Measurements from ENCODE around the gene TCTA. TPM values are rescaled to one million over a fixed set of nuclear protein-coding genes. Genes with fewer than 3 reads are reported as not detected.

The TCTA gene
- total RNA-seq, 1 experiment from 2014 or later = 17.2 TPM

DNA sequence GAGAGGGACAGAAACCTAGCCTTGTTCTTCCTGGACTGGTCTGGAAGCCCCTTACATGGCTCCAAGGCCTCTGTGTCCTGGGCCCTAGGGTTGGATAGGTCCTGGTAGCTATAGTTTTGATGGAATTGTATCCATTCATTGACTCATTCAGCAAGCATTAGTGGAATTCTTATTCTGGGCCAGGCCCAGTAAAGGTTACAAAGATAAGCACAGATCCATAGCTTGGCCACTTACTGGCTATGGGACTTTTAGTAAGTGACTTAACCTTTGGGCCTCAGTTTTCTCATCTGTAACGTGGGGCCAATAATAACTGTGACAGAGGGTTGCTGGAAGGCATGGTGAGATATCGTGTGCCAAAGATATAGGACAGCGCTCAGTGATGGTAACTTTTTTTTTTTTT is 44.2 kb downstream of the TCTA start:
- Mint-ChIP-seq H3K9me3 (ENCODE audit: unreplicated experiment) (no peaks in the 10 kb centered on the region), H3K4me3 (ENCODE audit: unreplicated experiment) (no peak overlapping the region), H3K27ac (ENCODE audit: low read depth, unreplicated experiment) (no peak overlapping the region), H3K27me3 (ENCODE audit: insufficient read depth, unreplicated experiment) (no peaks in the 10 kb centered on the region), H3K36me3 (ENCODE audit: insufficient read depth, unreplicated experiment) (no peaks in the 10 kb centered on the region), H3K4me1 (ENCODE audit: insufficient read depth, unreplicated experiment) (peaks cover 15% of the 10 kb centered on the region)
- intact Hi-C loops (cut with micrococcal nuclease) = no loop called here
- POLR2A ChIA-PET = no interaction called here
- BruUV-seq (replicated peaks) = no TSS peak
- TF ChIP-seq, protein P1, sequence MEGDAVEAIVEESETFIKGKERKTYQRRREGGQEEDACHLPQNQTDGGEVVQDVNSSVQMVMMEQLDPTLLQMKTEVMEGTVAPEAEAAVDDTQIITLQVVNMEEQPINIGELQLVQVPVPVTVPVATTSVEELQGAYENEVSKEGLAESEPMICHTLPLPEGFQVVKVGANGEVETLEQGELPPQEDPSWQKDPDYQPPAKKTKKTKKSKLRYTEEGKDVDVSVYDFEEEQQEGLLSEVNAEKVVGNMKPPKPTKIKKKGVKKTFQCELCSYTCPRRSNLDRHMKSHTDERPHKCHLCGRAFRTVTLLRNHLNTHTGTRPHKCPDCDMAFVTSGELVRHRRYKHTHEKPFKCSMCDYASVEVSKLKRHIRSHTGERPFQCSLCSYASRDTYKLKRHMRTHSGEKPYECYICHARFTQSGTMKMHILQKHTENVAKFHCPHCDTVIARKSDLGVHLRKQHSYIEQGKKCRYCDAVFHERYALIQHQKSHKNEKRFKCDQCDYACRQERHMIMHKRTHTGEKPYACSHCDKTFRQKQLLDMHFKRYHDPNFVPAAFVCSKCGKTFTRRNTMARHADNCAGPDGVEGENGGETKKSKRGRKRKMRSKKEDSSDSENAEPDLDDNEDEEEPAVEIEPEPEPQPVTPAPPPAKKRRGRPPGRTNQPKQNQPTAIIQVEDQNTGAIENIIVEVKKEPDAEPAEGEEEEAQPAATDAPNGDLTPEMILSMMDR (IDR thresholded peaks at IDR 0.05; ENCODE audit: unreplicated experiment) = no peak
- CTCF ChIA-PET = interaction anchor here (0.6 to 1.7 kb wide), 3 partner anchors 19 to 384 kb away, joined by 3 to 4 read pairs (median 3); no protein-coding TSS in a partner anchor
- no peak for DNase-seq (ENCODE audit: unreplicated experiment)

DNA sequence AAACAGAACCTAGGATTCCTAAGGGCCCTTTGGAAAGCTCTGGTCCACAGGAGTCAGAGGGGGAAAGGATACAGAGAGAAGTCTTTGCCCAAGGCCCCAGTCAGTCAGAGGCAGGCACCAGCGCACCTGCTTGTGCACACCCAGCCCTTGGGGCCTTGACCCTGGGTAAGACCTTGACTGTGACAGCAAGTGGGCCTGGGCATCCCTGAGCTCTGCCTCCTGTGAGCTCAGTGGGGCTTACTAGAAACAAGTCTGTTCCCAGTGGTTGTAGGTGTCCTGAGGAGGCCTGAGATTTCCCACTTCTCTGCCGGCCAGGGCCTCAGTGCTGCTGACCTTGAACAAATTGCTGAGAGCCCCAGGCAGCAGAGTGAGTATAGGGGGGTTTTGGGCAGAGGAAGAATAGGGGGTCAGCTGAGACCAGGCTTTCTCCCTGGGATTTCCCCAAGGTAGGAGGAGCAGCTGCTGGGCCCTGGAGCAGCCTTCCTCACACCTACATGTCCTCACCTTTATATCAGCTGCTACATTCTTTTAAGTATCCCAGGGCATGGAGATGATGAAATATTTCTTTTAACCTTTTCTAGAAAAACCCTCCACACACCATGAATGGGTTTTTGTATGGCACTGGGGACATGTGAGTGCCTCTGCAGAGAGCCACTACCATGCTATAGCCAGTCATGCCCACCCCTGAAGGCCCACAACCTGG is 48.1 kb downstream of the TCTA start:
- Mint-ChIP-seq H3K4me1 (ENCODE audit: insufficient read depth, unreplicated experiment) (peaks cover 22% of the 10 kb centered on the region), H3K27me3 (ENCODE audit: insufficient read depth, unreplicated experiment) (no peaks in the 10 kb centered on the region), H3K9me3 (ENCODE audit: unreplicated experiment) (no peaks in the 10 kb centered on the region), H3K27ac (ENCODE audit: low read depth, unreplicated experiment) (no peak overlapping the region), H3K4me3 (ENCODE audit: unreplicated experiment) (no peak overlapping the region), H3K36me3 (ENCODE audit: insufficient read depth, unreplicated experiment) (no peaks in the 10 kb centered on the region)
- DNase-seq (ENCODE audit: unreplicated experiment) = no peak
- POLR2A ChIA-PET = interaction anchor here (0.7 to 4.5 kb wide), 5 partner anchors 10 to 438 kb away, joined by 3 to 28 read pairs (median 3); partner anchors contain the start of genes DAG1 and NDUFAF3
- no TSS peak for BruUV-seq (replicated peaks)
- CTCF ChIA-PET = interaction anchor here (1.4 to 2.3 kb wide), 2 partner anchors 11 to 211 kb away, joined by 4 to 16 read pairs; no protein-coding TSS in a partner anchor
- intact Hi-C loops (cut with micrococcal nuclease) = no loop called here
- TF ChIP-seq, protein P1 (IDR thresholded peaks at IDR 0.05; ENCODE audit: unreplicated experiment) = no peak

DNA sequence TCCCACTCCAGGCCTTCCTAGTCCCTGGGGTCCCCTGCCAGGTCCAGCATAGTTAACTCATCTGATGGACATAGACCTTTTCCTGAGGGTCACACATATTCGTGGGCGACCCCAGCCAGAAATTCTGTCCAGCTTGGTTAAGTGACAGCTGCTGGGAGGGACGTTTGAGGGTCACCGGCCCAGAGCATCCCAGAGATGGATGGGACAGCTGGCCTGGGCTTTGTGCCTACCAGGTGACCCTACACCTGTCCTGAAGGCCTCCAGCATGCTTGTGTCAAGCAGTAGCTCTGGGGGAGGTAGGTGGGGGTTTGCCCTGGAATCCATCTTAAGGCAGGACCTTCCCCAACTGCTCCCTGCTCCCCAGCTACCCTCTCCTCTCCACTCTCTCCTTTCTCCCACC is 48.7 kb downstream of the TCTA start:
- no peaks in the 10 kb centered on the region for H3K27me3 Mint-ChIP-seq (ENCODE audit: insufficient read depth, unreplicated experiment)
- CTCF ChIA-PET = interaction anchor here (1.4 to 2.3 kb wide), 2 partner anchors 11 to 211 kb away, joined by 4 to 16 read pairs; no protein-coding TSS in a partner anchor
- DNase-seq (ENCODE audit: unreplicated experiment) = no peak
- H3K36me3 Mint-ChIP-seq (ENCODE audit: insufficient read depth, unreplicated experiment) = no peaks in the 10 kb centered on the region
- intact Hi-C loops (cut with micrococcal nuclease) = no loop called here
- peaks cover 18% of the 10 kb centered on the region for H3K4me1 Mint-ChIP-seq (ENCODE audit: insufficient read depth, unreplicated experiment)
- TF ChIP-seq, protein P1 (IDR thresholded peaks at IDR 0.05; ENCODE audit: unreplicated experiment) = no peak
- POLR2A ChIA-PET = interaction anchor here (0.7 to 4.5 kb wide), 3 partner anchors 9 to 464 kb away, joined by 3 to 28 read pairs (median 3); partner anchors contain the start of genes DAG1 and NDUFAF3
- H3K27ac Mint-ChIP-seq (ENCODE audit: low read depth, unreplicated experiment) = peak overlapping the region; percentile 67
- no TSS peak for BruUV-seq (replicated peaks)
- no peaks in the 10 kb centered on the region for H3K9me3 Mint-ChIP-seq (ENCODE audit: unreplicated experiment)
- no peak overlapping the region for H3K4me3 Mint-ChIP-seq (ENCODE audit: unreplicated experiment)

DNA sequence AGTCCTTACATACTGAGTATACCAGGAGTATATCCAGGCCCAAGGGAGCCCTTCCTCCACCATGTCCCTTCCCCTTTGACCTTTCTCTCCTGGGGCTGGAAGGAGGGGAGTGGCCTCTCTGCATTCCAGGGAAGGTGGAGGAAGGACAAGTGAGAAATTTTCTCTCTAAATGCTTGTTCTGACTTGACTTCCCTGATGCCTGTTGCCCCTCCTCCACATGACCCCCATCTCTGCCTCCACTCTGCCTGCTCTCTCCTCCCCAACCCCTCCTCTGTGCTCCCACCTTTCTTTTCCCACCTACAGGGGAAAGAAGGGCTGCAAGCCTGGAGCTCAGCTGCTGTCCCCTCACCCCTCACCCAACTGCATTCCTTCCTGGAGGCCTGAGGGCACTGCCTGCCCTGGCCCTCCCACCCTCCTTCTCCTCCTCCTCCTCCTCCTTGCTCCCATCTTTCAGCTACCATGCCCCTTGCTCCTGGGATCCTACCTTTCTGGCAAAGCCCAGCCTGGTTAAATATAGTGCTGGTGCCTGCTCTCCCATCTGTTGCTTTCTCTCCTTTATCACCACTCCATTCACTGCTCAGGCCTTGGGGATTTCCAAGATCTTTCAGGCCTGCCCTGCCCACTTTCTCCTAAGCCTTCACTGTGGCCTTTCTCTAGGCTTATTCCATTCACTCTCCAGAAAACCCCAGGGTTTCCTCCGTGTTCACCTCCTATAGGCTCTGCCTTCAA is 49.4 kb downstream of the TCTA start:
- POLR2A ChIA-PET = interaction anchor here (0.7 to 4.5 kb wide), 3 partner anchors 8 to 463 kb away, joined by 3 to 28 read pairs (median 4); partner anchors contain the start of gene DAG1

More for the DNA sequence above, 49.4 kb downstream of the TCTA start:
- Mint-ChIP-seq H3K36me3 (ENCODE audit: insufficient read depth, unreplicated experiment) (no peaks in the 10 kb centered on the region), H3K4me3 (ENCODE audit: unreplicated experiment) (no peak overlapping the region), H3K4me1 (ENCODE audit: insufficient read depth, unreplicated experiment) (peaks cover 18% of the 10 kb centered on the region), H3K27ac (ENCODE audit: low read depth, unreplicated experiment) (peak overlapping the region; percentile 67), H3K27me3 (ENCODE audit: insufficient read depth, unreplicated experiment) (no peaks in the 10 kb centered on the region), H3K9me3 (ENCODE audit: unreplicated experiment) (no peaks in the 10 kb centered on the region)
- intact Hi-C loops (cut with micrococcal nuclease) = no loop called here
- BruUV-seq (replicated peaks) = no TSS peak
- peak; percentile 30 for DNase-seq (ENCODE audit: unreplicated experiment)
- TF ChIP-seq, protein P1 (IDR thresholded peaks at IDR 0.05; ENCODE audit: unreplicated experiment) = no peak
- CTCF ChIA-PET = interaction anchor here (2.3 kb wide), 1 partner anchor 12 kb away, joined by 16 read pairs; no protein-coding TSS in a partner anchor
